ENCODE results near the gene MPG.

DNA sequence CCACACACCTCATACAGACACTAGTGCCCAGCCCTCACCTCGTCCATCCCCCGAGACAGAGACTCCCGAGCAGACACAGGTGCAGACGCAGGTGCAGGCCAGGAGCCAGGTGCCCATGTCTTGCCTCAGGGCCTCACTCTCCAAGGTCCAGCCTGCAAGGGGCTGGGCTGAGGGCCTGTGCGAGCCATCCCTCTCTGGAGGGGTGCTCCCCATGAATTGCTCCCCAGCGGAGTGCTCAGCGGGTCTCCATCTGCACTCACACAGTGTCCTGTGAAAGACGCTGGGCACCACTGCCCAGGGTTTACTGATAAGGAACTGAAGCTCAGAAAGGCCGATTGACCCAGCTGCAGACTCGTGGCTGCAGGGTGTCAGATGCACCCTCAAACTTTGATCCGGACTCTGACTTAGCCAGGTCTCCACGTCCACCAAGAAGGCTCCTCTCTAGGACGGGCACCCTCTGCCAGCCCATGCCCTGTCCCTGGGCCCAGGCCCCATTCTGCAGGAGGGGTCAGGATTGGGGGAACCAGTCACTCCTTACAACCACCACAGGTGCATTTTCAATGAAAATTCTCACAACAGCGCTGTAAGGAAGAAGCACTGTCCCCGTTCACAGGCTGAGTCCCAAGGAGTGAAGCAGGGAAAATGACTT lies 41.6 kb upstream of the MPG start:
- TF ChIP-seq, protein P1, sequence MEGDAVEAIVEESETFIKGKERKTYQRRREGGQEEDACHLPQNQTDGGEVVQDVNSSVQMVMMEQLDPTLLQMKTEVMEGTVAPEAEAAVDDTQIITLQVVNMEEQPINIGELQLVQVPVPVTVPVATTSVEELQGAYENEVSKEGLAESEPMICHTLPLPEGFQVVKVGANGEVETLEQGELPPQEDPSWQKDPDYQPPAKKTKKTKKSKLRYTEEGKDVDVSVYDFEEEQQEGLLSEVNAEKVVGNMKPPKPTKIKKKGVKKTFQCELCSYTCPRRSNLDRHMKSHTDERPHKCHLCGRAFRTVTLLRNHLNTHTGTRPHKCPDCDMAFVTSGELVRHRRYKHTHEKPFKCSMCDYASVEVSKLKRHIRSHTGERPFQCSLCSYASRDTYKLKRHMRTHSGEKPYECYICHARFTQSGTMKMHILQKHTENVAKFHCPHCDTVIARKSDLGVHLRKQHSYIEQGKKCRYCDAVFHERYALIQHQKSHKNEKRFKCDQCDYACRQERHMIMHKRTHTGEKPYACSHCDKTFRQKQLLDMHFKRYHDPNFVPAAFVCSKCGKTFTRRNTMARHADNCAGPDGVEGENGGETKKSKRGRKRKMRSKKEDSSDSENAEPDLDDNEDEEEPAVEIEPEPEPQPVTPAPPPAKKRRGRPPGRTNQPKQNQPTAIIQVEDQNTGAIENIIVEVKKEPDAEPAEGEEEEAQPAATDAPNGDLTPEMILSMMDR (IDR thresholded peaks at IDR 0.05) = no peak
- TF ChIP-seq POLR2AphosphoS5 (IDR thresholded peaks at IDR 0.05; ENCODE audit: low read depth, low read length) (no peak), SIN3A (IDR thresholded peaks at IDR 0.05; ENCODE audit: borderline replicate concordance, insufficient read depth, low read depth, low read length) (no peak)
- TF ChIP-seq, protein P2, sequence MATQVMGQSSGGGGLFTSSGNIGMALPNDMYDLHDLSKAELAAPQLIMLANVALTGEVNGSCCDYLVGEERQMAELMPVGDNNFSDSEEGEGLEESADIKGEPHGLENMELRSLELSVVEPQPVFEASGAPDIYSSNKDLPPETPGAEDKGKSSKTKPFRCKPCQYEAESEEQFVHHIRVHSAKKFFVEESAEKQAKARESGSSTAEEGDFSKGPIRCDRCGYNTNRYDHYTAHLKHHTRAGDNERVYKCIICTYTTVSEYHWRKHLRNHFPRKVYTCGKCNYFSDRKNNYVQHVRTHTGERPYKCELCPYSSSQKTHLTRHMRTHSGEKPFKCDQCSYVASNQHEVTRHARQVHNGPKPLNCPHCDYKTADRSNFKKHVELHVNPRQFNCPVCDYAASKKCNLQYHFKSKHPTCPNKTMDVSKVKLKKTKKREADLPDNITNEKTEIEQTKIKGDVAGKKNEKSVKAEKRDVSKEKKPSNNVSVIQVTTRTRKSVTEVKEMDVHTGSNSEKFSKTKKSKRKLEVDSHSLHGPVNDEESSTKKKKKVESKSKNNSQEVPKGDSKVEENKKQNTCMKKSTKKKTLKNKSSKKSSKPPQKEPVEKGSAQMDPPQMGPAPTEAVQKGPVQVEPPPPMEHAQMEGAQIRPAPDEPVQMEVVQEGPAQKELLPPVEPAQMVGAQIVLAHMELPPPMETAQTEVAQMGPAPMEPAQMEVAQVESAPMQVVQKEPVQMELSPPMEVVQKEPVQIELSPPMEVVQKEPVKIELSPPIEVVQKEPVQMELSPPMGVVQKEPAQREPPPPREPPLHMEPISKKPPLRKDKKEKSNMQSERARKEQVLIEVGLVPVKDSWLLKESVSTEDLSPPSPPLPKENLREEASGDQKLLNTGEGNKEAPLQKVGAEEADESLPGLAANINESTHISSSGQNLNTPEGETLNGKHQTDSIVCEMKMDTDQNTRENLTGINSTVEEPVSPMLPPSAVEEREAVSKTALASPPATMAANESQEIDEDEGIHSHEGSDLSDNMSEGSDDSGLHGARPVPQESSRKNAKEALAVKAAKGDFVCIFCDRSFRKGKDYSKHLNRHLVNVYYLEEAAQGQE (IDR thresholded peaks at IDR 0.05; ENCODE audit: insufficient read depth in 1 of 2, low read depth in 2 of 2, low read length in 1 of 2) = no peak
